GDM1 (cell line): ENCODE results near the gene ZFPM1.
"Not testable (repeated sequence)": the region's sequence is repeated elsewhere in the genome, so short reads cannot be mapped to it uniquely, and the experiment has no call there.

Experiments used
- DNase-seq: peaks from one replicate; lab custom pipeline; 2025; lab: John Stamatoyannopoulos, UW

ZFPM1 gene

DNA sequence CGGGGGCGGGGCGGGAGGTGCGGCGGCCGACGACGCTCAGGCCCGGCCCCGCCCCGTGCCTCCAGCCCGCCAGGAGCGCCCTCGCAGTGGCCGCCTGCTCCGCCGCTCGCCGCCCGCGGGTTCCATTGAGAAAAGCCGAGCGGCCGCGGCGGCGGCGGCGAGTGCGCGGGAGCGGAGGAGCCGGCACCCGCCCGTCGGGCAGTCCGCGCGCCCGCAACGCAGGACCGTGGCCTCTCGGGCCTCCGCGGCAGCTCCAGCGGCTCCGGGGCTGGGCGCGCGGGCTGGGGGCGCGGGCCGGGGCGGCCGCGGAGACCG, at the start of gene ZFPM1:
ZFPM1 (plus strand) TSS at position 64 of the 315 bp plus-strand sequence. CDS start 359 bp downstream, outside the sequence.
- DNase-seq, result no peak

DNA sequence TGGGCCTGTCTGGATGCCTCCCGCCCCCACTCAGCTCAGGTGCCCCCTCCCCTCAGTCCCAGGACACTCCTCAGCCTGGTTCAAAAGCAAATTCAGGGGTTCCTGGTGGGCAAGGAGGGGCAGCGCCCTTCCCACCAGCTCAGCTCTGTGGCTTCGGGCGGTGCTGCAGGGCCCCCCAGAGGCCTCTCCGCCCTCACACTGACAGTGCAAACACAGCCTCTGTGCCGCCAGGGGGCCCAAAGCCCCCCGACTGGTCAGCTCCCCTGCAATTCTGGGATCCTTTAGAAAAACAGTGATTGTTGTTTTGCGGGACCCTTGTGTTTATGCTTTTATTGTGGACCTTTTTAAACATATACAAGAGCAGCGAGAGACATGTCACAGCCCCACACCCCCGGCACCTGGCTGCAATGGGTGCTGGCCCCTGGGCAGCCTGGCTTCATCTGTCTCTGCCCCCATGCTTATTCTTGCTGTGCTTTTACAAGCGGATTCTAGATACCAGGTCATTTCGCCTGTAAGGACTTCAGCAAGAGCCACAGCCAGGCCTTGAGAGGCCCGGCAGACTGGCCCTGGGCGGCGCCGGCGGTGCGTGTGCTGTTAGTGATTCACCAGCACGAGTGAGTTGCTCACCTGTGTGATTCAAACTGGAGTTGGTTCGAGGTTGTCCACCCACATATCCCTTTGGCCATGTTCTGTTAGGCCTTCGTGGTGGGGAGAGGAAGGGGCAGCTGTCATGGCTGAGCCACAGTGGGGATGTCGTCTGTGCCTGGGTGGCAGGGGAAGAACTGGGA, 49.1 kb upstream of the ZFPM1 start:
- DNase-seq, result no peak

DNA sequence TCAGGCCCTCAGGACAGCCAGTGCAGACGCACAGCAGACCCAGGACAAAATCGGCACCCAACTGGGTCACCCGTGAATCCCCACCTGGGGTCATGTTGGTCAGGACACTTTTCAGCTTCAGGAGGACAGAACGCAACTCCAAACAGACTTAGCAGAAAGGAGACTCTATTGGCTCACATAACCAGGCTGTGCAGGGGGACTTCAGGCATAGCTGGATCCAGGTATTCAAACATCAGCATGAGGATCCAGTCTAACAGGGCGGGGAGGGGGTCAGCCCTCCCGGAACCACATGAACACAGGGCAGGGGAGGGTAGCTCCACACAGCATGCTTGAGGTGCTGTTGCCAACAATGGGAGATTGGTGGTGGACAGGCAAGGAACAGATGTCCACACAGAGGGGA, 48.3 kb upstream of the ZFPM1 start:
- DNase-seq, result no peak

DNA sequence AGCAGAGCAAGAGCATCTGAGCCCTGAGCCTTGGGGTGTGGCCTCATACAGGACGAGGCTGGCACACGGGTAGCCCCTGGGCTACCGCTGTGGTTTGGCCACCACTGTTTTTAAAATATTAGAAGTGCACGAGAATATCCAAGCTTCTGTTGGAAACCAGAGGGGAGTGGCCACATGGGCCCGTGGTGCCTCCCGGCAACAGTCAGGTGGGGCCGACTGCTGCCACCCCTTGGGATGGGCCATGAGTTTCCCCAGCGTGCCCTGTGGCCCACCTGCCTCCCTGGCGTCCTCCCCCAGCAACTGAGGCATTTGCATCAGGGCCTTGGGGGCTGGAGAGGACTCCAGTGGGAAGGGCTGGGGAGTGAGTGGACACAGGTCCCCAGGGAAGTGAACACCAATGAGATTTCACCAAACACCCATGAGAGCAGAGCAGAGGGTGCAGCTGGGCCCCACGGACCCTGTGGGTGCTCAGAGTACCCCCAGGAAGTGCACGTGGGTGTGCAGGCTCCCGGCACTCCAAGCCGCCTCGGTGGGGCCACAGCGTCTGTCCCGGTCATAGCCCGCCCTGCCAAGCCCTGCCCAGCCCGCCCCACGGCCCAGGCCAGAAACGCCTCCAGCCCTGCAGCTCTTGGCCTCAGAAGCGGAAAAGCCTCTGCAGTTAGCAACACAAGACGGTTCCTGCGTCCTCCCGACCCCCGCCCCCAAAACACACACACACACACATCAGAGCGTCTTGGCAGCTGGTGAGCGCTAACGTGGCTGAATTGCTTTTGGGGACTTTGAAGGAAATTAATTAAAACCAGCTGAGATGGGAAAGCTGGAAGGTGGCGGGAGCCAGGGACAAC, 47.6 kb upstream of the ZFPM1 start:
- DNase-seq, result no peak

DNA sequence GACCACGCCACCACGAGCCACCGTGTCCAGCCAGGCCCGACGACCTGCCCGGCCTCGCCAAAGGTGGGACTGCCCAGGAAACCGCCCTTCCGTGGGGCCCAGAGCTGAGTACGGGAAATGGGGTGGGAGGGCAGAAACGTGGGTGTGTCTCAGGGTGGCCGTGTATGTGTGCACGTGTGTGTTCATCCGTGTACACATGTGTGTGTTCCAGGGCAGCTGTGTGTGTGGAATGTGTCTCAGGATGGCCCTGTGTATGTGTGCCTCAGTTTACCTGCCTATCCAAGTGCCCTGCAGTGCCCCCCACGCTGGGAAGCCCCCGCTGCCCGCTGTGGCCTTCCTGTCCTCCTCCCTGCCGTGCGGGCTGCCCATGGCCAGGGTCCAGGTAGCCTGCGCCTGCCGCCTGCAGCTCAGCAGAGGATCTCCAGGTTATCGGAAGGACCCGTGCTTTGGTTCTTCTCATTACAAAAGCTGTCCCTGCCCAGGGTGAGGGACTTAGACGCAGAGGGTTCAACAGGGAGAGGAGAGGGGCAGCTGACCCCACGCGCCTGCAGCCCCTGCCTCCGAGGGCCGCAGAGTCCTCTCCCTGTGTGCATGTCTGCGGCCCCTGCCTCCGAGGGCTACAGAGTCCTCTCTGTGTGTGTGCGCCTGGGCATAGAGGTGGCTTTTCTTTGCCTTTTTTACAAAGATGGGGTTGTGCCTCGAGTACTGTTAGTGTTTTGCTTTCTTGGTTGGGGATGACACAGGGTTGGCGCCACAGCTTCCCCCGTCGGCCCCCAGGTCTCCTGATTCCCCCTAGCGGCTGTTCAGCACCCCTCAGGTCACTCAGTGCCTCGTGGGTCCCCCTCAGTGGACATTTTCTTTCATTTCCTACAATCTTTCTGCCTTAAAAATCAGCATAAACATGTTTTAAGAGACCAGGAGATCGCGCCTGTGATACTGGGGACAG, 46.7 kb upstream of the ZFPM1 start:
- no peak for DNase-seq

DNA sequence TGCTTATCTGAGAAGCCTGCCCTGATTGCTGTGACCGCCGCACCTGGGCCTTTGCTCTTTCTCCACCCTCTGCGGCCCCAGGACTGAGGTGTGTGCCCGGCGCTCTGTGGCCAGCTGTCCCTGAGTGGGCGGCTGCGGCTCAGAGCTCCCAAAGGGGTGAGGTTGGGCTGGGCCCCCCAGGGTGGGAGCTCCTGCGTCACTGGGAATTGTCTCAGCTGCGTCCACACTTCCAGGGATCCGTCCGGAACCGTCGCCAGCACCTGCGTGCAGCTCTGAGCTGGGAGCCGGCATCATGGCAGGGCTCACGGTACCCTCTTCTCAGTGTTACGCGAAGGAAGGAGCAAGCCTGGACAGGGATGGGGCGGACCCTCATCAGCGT, 46.0 kb upstream of the ZFPM1 start:
- no peak for DNase-seq

DNA sequence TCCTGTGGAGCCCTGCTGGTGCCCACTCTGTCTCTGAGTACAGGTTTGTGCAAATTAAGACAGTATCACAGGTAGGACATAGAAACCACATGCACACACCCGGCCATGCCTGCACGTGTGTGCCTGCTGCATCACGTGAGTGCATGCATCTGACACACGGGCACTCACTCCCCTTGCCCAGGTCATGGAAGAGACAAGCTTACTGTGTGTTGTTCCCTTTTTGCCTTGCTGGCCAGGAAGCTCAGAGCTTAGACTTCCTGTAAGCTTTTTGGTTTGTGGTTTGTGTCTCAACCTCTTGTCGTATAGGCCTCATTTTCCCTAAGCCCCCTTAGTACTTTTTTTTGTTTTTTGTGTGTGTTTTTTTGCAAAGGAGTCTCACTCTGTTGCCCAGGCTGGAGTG, 45.3 kb upstream of the ZFPM1 start:
- DNase-seq, result peak; percentile 71

DNA sequence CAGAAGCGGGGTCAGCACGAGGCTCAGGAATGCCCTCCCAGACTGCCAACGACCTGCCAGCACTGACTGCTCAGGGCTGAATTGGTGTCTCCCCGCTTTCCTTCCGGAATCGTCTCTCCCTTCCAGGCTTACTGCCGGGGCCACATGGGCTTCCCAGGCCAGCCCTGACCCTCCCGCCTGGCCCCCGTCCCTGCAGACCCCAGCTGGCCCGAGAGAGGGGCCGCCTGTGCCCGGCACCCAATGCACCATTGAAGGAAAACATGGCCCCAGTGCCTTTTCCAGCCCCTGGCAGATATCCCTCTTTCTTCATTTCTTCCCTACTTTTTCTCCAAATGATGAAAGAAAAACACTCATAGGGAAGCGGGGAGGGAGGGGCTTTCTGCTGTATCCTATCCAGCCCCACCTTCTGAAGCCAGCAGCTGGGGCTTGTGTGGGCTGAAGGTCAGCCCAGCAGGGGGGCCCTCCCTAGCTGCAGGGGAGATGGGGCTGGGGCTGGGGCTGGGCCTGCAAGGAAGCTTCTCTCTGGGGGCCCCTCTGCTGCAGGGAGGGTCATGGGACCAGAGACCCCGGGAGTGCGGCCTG, 44.4 kb upstream of the ZFPM1 start:
- no peak for DNase-seq

DNA sequence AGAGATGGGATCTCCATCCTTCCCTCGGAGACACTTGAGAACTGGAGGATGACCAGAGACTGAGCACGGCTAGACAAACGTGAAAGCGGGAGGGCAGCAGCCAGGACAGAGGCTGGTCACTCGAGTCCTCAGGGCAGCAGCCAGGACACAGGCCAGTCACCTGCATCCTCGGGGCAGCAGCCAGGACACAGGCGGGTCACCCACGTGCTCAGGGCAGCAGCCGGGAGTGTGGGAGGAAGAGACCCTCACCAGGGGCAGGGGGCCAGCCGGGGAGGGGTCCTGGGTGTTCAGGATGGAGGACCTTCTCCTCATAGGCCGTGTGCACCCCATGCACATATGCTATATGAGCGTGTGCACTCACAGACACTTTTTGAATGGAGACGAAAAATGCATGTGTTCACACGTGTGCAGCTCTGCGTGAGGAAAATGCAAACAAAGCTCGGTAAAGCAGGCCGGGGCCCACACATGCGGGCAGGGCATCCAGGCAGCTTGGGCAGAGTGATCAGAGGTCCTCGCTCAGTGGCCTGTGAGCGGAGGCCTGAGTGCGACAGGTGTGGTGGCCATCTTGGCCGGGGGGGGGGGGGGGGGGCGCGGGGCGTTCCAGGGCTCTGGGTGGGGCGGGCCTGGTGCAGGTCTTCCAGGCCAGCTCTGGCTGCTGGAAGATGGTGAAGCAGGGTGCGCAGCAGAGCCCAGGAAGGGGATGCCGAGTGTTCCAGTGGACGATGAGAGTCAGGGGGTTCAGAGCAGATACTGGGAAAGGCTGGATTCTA, 43.6 kb upstream of the ZFPM1 start:
- DNase-seq, result no peak

DNA sequence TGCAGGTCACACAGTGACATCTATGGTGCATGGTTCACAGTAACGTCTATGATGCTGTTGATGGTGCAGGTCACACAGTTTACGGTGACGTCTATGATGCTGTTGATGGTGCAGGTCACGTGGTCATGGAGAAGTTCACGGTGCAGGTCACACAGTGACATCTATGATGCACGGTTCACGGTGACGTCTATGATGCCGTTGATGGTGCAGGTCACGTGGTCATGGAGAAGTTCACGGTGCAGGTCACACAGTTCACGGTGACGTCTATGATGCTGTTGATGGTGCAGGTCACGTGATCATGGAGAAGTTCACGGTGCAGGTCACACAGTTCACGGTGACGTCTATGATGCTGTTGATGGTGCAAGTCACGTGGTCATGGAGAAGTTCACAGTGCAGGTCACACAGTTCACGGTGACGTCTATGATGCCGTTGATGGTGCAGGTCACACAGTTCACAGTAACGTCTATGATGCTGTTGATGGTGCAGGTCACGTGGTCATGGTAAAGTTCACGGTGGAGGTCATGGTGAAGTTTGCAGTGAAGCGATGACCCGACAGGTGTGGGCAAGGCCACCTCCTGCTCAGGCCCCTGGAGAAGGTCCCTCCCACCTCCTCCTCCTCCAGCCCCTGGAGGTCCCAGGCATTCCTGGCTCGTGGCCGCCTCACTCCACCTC, 42.6 kb upstream of the ZFPM1 start:
- not testable (repeated sequence) for DNase-seq

DNA sequence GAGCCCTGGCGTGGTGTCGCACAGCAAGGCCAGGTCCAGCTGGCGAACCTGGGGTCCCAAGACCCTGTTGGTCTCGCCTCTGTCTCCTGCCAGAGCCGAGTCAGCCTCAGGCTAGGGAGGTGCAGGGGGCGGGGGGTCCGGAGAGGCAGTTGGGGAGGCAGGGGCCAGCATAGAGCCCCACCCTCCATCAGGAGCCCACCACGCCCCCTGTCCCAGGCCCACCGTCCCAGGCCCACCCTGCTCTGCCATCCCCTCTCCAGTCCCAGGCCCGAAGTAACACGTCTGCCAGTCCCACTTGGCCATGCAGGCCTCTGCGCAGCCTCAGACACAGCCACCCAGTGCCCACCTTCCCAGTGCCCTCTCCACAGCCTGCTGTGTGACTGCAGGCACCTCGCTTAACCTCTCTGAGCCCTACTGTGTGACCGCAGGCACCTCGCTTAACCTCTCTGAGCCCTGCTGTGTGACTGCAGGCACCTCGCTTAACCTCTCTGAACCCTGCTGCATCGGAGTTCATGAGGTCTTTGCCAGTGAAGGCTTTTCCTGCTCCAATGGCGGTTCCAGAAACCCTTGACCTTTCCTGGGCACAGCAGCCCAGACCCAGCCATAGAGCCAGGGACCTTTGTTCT, 41.0 kb upstream of the ZFPM1 start:
- no peak for DNase-seq

DNA sequence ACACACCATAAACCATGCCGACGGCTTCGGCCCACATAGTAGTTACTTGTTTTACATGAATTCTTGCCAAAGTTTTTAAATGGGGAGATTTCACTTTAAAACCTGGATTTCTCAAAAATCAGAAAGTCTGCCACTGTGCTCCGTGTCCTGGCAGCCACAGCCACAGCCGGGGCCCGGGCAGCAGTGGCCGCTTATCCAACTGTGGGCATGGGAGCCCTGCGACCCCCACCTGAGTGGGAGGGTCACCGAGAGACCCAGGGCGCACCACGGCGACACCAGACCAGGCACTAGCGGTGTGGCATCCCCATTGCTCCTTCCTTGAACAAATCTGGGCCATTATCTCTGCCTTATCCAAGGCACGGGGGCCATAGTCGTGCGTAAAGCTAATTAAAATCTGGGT, 40.3 kb upstream of the ZFPM1 start:
- no peak for DNase-seq

DNA sequence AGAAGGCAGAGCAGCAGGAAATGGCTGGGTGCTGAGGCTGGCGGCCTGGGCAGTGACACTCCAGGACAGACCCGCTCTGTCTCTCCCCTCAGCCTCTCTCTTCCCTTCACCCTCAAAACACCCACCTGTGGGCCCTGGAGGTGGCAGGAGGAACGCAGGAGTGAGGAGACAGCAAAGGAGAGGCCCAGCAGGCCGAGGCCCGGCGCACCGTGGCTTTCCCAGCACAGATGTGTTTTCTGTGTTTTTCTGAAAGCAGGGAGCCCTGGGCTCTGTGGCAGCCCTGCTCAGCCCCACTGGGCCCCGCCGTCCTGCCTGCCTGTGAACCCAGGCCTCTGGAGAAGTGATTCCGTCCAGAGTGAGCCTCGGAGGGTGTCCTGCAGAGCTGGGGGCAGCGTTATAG, 39.8 kb upstream of the ZFPM1 start:
- no peak for DNase-seq

DNA sequence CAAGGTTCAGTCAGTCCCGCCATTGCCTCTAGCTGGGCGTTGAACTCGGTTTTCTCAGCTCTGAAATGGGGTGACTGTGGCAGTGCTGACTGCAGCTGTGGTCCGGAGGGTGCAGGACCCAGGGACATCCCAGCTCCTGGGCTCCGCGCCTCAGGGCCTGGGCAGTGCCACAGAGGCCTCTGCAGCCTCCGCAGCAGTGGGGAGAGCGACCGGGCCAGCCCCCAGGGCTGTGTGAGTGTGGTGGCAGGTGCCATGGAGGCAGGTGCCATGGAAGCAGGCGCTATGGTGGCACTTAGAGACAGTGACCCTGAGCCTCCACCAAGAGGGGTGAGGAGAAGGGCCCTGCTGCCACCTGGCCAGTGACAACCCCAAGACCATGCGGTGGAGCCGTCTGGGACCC, 39.4 kb upstream of the ZFPM1 start:
- no peak for DNase-seq

DNA sequence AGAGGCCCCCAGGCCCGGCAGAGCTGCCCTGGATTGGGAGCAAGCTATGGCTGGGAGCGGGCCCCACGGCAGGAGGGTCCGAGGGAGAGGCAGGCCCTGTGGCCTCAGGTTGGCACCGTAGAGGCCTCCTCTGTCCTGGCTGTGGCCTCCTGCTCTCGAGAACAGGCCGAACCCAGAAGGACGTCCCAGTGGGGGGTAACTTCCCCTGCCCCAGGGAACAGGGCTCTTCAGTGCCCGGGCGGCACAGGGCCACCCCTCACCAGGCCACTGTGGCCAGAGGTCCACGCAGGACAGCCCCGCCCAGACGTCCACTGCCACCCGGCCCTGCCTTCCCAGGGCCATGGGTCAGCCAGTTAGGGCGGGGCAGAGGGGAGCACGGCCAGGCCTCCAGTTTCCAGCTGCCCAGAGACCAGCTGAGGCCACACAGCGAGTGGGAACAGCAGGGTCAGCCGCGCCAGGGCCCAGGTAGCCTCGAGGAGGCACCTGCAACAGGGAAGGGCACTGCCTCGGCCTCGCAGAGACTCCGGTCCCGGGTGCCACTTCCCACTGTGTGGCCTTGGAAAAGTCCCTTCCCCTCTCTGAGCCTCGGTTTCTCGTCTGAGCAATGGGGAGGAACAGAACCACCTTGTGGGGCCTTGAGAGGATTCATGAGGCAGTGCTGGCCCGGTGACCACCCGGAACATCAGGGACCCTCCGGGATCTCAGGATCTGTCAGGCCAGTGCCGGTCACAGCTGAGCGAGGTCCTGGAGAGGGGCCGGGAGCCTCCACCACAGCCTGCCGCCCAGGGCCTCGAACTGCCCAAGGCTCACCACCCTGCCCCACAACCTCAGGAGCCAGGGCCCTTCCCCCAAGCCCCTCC, 38.3 kb upstream of the ZFPM1 start:
- no peak for DNase-seq

DNA sequence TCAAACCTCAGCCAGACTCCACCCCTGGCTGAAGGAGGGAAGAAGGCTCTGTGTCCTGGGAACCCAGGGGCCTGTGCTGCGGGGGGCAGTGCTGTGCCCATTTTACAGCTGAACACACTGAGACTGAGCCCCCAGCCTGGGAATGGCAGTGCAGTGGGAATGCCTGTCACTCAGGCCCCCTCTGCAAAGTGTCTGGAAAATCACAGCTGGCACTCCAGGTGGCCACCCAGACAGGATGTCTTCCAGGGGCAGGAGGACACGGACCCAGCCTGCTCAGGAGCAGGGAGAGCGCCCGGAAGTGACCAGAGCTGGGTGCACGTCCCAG, 37.7 kb upstream of the ZFPM1 start:
- no peak for DNase-seq

DNA sequence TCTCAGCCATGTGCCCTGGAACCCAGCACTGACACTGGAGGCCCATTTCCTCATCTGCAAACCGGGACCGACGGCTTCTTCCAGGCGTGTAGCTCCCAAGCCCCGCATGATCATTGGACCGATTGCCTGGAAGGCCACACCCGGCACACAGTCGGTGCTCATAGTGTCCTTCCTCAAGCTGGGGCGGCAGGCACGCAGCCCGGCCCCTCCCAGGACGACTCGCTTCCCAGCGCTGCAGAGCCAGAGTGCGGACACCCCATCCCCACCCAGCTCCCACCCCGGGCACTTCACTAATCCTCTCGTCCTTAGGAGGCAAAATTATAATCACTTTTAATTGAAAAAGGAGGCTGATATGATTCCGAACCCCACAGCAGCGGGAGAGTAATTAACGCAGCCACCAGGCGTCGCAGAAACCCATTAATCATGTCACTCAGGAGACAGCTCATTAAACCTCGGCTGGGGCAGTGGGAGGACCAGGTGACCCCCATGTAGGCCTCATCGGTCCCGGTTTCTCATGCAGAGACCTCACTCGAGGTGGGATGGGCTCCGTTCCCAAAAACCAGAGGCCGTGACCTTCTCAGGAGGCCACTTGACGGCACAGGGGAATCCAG, 37.3 kb upstream of the ZFPM1 start:
- DNase-seq, result no peak

DNA sequence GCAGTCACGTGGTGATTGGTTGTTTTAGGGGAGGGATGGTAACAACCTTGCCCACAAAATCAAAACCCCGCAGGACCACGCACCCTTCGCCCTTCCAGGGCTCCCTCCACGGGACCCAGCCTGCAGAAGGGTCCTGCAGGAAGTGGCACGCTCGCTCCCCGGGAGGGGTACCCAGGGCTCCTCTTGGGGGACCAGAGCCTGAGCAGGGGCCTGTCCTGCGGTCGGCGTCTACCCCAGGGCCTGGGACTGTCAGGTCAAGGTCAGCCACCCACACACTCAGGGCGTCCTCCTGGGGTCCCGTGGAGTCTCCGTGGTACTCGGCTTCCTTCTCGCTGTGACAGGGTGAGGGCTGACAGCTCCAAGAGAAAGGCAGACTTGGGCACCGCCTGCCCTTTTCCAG, 36.4 kb upstream of the ZFPM1 start:
- DNase-seq, result no peak
